ENCODE measurements around the gene ABRACL.

The ABRACL gene

GRCh38 chr6:138999949-139000725 lies 28.4 kb upstream of the ABRACL start:
- no peak overlapping the region for H3K27ac ChIP-seq
- no peak for TF ChIP-seq CTCF (IDR thresholded peaks at IDR 0.05)
- no peak for TF ChIP-seq ZFX (IDR thresholded peaks at IDR 0.05; ENCODE audit: borderline replicate concordance)

GRCh38 chr6:139003751-139004150 lies 24.8 kb upstream of the ABRACL start:
- H3K27ac ChIP-seq = no peak overlapping the region
- no peak for TF ChIP-seq ZFX (IDR thresholded peaks at IDR 0.05; ENCODE audit: borderline replicate concordance)
- TF ChIP-seq CTCF (IDR thresholded peaks at IDR 0.05) = no peak

- TF ChIP-seq CTCF (IDR thresholded peaks at IDR 0.05) = no peak
- no peak for TF ChIP-seq ZFX (IDR thresholded peaks at IDR 0.05; ENCODE audit: borderline replicate concordance)
Measured at GRCh38 chr6:139006477-139006876, 22.1 kb upstream of the ABRACL start.

GRCh38 chr6:139007428-139007827 lies 21.1 kb upstream of the ABRACL start:
- H3K27ac ChIP-seq = no peak overlapping the region
- TF ChIP-seq ZFX (IDR thresholded peaks at IDR 0.05; ENCODE audit: borderline replicate concordance) = no peak
- TF ChIP-seq CTCF (IDR thresholded peaks at IDR 0.05) = no peak

More at GRCh38 chr6:139006477-139006876, 22.1 kb upstream of the ABRACL start:
- no peak overlapping the region for H3K27ac ChIP-seq

- H3K27ac ChIP-seq = no peak overlapping the region
- no peak for TF ChIP-seq CTCF (IDR thresholded peaks at IDR 0.05)
- no peak for TF ChIP-seq ZFX (IDR thresholded peaks at IDR 0.05; ENCODE audit: borderline replicate concordance)
Measured at GRCh38 chr6:139008117-139008516, 20.4 kb upstream of the ABRACL start.

GRCh38 chr6:139010674-139011073 lies 17.9 kb upstream of the ABRACL start:
- TF ChIP-seq CTCF (IDR thresholded peaks at IDR 0.05) (no peak), ZFX (IDR thresholded peaks at IDR 0.05; ENCODE audit: borderline replicate concordance) (no peak)
- peak overlapping the region; percentile 85 for H3K27ac ChIP-seq

GRCh38 chr6:139011980-139012379 lies 16.6 kb upstream of the ABRACL start:
- peak overlapping the region; percentile 85; the same call in 1 of the 2 replicates for H3K27ac ChIP-seq
- TF ChIP-seq CTCF (IDR thresholded peaks at IDR 0.05) = no peak

Data from 22Rv1 (cell line).